Measurements from ENCODE around the gene TRNP1. TPM values are rescaled to one million over a fixed set of nuclear protein-coding genes. Genes with fewer than 3 reads are reported as not detected.
A peak's percentile ranks its signal among the peaks of the same experiment; 100 is the strongest.

TRNP1 gene
- total and polyA plus RNA-seq, 5 experiments from 2014 or later: not detected

DNA sequence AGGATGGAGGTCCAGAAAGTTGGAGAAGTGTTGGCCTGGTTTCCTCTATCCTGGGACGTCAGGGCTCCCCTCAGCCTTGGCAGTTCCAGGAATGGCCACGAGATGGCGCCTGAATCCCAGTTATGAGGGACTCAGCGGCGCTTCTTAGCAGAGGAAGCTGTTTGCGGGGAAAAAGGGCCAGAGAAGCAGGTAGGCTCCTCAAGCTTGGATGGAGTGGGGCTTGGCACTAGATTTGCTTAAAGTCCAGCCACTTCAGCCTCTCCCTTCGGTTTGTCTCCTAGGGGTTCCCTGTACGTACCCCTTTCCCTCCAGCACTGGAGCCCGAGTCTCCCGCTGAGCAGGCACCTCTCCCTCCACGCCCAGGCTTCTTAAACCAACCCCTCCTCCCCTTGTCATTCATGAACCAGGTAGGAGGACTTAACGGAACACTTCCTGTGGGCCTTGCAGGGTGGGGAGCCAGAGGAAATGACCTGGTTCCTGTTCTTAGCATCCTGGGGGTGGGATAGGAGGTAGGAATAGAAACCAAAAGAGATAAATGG lies 51.2 kb downstream of the TRNP1 start:
- peaks cover 0 to 4% (median 2%) of the 10 kb centered on the region in 5 donors for H3K27me3 Mint-ChIP-seq
- ATAC-seq (peak; percentile 92 to 95), DNase-seq (peak; percentile 71 to 92 (median 86))
- peak overlapping the region in 9 of 10 donors; percentile 47 to 70 (median 58) for H3K4me3 Mint-ChIP-seq
- no peaks in the 10 kb centered on the region for H3K36me3 Mint-ChIP-seq
- H3K9me3 Mint-ChIP-seq: no peaks in the 10 kb centered on the region
- peaks cover 15 to 21% (median 20%) of the 10 kb centered on the region in 4 donors for H3K4me1 Mint-ChIP-seq
- peak overlapping the region in 3 of 10 donors; percentile 13 to 36 (median 27) for H3K27ac Mint-ChIP-seq
- POLR2A ChIA-PET: interaction anchor here (1.5 kb wide), 1 partner anchor 49 kb away, joined by 6 read pairs; no protein-coding TSS in a partner anchor

DNA sequence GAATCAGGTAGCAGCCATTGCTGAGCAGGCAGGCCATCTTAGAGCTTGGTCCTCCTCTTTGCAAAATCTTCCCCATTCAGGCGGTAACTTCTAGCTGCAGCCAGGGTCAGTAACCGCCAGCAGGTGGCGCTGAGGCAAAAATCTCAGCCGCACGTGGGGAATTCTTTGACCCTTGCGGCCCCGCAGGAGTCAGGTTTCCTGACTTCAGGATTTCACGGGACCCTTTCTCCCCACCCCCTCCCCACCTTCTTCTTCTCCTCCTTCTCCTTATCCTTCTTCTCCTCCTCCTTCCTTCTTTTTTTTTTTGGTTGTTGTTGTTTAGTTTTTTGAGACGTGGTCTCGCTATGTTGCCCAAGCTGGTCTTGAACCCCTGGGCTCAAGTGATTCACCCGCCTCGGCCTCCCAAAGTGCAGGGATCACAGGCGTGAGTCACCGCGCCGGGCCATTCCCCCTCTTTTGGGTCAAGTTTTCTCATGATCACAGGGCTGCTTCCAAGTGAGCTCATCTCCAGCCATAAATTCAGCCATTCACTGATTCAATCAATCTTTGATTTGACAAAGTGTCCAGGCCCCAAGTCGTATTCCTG lies 52.6 kb downstream of the TRNP1 start:
- peaks cover 15 to 21% (median 20%) of the 10 kb centered on the region in 4 donors for H3K4me1 Mint-ChIP-seq
- DNase-seq: peak; percentile 30 to 74 (median 58)
- ATAC-seq: peak; percentile 65 to 71
- no peaks in the 10 kb centered on the region for H3K9me3 Mint-ChIP-seq
- H3K27me3 Mint-ChIP-seq: peaks cover 0 to 3% (median 0%) of the 10 kb centered on the region in 5 donors
- no peaks in the 10 kb centered on the region for H3K36me3 Mint-ChIP-seq
- peak overlapping the region in 2 of 10 donors; percentile 8 to 53 for H3K27ac Mint-ChIP-seq
- peak overlapping the region in 1 of 10 donors; percentile 14 for H3K4me3 Mint-ChIP-seq
- POLR2A ChIA-PET: interaction anchor here (0.6 to 1.1 kb wide), 3 partner anchors 15 to 325 kb away, joined by 3 to 6 read pairs (median 4); no protein-coding TSS in a partner anchor

DNA sequence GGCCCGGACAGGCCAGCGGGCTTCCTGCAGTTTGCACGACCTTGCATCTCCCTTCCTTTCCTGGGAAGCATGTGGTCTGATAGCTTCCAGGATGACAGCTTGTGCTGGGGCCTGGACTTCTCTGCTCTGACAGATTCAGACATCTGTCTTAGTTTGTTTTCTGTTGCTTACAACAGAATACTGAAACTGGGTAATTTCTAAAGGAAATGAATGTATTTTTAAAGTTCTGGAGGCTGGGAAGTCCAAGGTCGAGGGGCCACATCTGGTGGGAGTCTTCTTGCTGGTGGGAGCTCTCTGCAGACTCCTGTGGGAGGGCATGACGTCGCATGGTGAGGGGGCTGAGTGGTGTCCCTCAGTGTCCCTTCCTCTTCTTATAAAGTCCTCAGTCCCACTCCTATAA lies 54.4 kb downstream of the TRNP1 start:
- peaks cover 15 to 21% (median 20%) of the 10 kb centered on the region in 4 donors for H3K4me1 Mint-ChIP-seq
- no peak for DNase-seq
- H3K4me3 Mint-ChIP-seq: no peak overlapping the region
- H3K27me3 Mint-ChIP-seq: peaks cover 0 to 2% (median 0%) of the 10 kb centered on the region in 5 donors
- no peaks in the 10 kb centered on the region for H3K36me3 Mint-ChIP-seq
- POLR2A ChIA-PET: no interaction called here
- no peak overlapping the region for H3K27ac Mint-ChIP-seq
- ATAC-seq: no peak
- H3K9me3 Mint-ChIP-seq: no peaks in the 10 kb centered on the region

DNA sequence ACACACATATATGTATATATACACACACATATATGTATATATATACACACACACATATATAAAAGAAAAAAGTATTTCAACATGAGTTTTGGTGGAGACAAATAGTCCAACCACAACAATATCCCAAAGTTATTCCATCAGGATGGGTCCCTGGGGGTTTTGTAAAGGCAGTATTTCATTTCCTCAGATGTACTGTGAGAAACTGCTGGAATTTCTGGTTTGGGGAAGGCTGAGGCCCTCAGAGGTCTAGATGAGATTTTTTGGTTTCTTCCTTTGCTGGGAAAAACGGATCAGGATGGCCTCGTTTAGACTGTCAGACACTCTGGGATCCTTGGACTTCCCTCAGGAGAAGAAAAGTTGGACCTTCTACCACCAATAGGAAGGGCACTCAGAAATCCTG lies 55.6 kb downstream of the TRNP1 start:
- Mint-ChIP-seq H3K9me3 (no peaks in the 10 kb centered on the region), H3K27me3 (peaks cover 0 to 2% (median 0%) of the 10 kb centered on the region in 5 donors), H3K4me1 (peaks cover 15 to 21% (median 20%) of the 10 kb centered on the region in 4 donors), H3K27ac (no peak overlapping the region), H3K4me3 (no peak overlapping the region), H3K36me3 (no peaks in the 10 kb centered on the region)
- ATAC-seq: no peak
- POLR2A ChIA-PET: interaction anchor here (0.6 kb wide), 1 partner anchor 16 kb away, joined by 5 read pairs; no protein-coding TSS in a partner anchor
- DNase-seq: no peak

DNA sequence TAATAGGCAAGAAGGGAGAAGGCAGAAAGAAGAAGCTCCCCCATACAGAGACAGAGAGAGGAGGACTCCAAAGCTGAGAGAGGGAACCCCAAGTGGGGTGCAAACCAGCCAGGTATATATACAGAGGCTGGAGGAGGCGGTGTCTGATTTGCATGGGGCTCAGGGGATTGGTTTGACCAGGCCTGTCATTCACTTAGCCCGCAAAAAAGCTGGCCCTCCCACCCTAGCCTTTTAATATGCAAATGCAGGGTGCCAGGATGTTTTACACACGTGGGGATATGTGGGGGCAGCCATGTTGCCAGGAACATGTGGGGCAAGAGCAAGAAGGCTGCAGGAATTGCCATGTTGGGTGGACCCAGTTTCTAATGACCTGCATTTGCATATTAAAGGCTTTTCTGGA lies 56.1 kb downstream of the TRNP1 start:
- DNase-seq: no peak
- no peaks in the 10 kb centered on the region for H3K9me3 Mint-ChIP-seq

More for the DNA sequence above, 56.1 kb downstream of the TRNP1 start:
- Mint-ChIP-seq H3K36me3 (no peaks in the 10 kb centered on the region), H3K27me3 (no peaks in the 10 kb centered on the region), H3K27ac (no peak overlapping the region), H3K4me1 (peaks cover 12 to 18% (median 17%) of the 10 kb centered on the region in 4 donors), H3K4me3 (no peak overlapping the region)
- POLR2A ChIA-PET: interaction anchor here (0.6 kb wide), 1 partner anchor 17 kb away, joined by 5 read pairs; no protein-coding TSS in a partner anchor
- ATAC-seq: no peak

Other genes starting within 250 kb of the TRNP1 start
- 10 to 100 TPM; 25.2 to 27.2 TPM for gene PIGV, start 205.7 kb upstream of the TRNP1 start, total RNA-seq
- 10 to 100 TPM in 1 of 3 donors, 1 to 10 TPM in 2; 8.2 to 14.4 (median 9.6) TPM for gene PIGV, start 205.7 kb upstream of the TRNP1 start, polyA plus RNA-seq
- gene ZDHHC18, start 167.0 kb upstream of the TRNP1 start, total RNA-seq: 10 to 100 TPM; 29.9 to 37.4 TPM
- 10 to 100 TPM in 2 of 3 donors, 1 to 10 TPM in 1; 4.6 to 17.2 (median 12.8) TPM for gene ZDHHC18, start 167.0 kb upstream of the TRNP1 start, polyA plus RNA-seq
- gene SFN, start 130.5 kb upstream of the TRNP1 start, total RNA-seq: under 1 TPM; 0.38 to 0.47 TPM
- gene SFN, start 130.5 kb upstream of the TRNP1 start, polyA plus RNA-seq: not detected
- gene GPN2, start 103.4 kb upstream of the TRNP1 start, total RNA-seq: 10 to 100 TPM; 30.3 to 35.4 TPM
- gene GPN2, start 103.4 kb upstream of the TRNP1 start, polyA plus RNA-seq: 10 to 100 TPM in 2 of 3 donors, 1 to 10 TPM in 1; 9.7 to 14.8 (median 12.5) TPM
- gene GPATCH3, start 93.2 kb upstream of the TRNP1 start, total RNA-seq: 10 to 100 TPM; 26.4 to 30.3 TPM
- gene GPATCH3, start 93.2 kb upstream of the TRNP1 start, polyA plus RNA-seq: 10 to 100 TPM; 10.9 to 15.2 (median 11.5) TPM
- not detected for gene NR0B2, start 79.7 kb upstream of the TRNP1 start, total RNA-seq
- gene NR0B2, start 79.7 kb upstream of the TRNP1 start, polyA plus RNA-seq: under 1 TPM in 1 of 3 donors, not detected in 2; 0.18 TPM
- gene NUDC, start 71.9 kb upstream of the TRNP1 start, total RNA-seq: 10 to 100 TPM; 46.6 to 48.8 TPM
- gene NUDC, start 71.9 kb upstream of the TRNP1 start, polyA plus RNA-seq: 100 to 1,000 TPM; 104 to 131 (median 120) TPM
- gene KDF1, start 33.2 kb upstream of the TRNP1 start, total RNA-seq: 1 to 10 TPM; 2.8 to 3.5 TPM
- 1 to 10 TPM; 2.8 to 7.7 (median 6.9) TPM for gene KDF1, start 33.2 kb upstream of the TRNP1 start, polyA plus RNA-seq
- not detected for gene TENT5B, start 19.2 kb downstream of the TRNP1 start, total RNA-seq
- not detected for gene TENT5B, start 19.2 kb downstream of the TRNP1 start, polyA plus RNA-seq
- gene SLC9A1, start 161.4 kb downstream of the TRNP1 start, total RNA-seq: 10 to 100 TPM; 16.2 to 17.7 TPM
- gene SLC9A1, start 161.4 kb downstream of the TRNP1 start, polyA plus RNA-seq: 10 to 100 TPM in 1 of 3 donors, 1 to 10 TPM in 2; 4.5 to 14.2 (median 8.5) TPM
- gene WDTC1, start 240.9 kb downstream of the TRNP1 start, total RNA-seq: 10 to 100 TPM; 57.4 to 58.2 TPM
- 1 to 10 TPM; 4.0 to 5.8 (median 5.6) TPM for gene WDTC1, start 240.9 kb downstream of the TRNP1 start, polyA plus RNA-seq